Thoracic aorta (tissue), 2 donors: Measurements from ENCODE around the gene TRIM38. TPM values are rescaled to one million over a fixed set of nuclear protein-coding genes. Genes with fewer than 3 reads are reported as not detected.

Experiments used
- ATAC-seq: fragments of 150-250 bp; one replicate; pipeline ENCODE4 v1.8.0; 2017; ENCODE audit warnings: low read depth; ENCODE audit not compliant: insufficient number of reproducible peaks, low FRiP score
- DNase-seq: peaks from one replicate; pipeline ENCODE4 v3.0.0-alpha.2; 2020; ENCODE audit warnings: low spot score
- H3K27ac ChIP-seq, 2 donors: fragments of 200-600 bp; sonication (generic); 1 replicate in 1 of 2; 2 replicates in 1 of 2; pipeline ENCODE4 v1.5.1; 2016; ENCODE audit warnings: mild to moderate bottlenecking in 2 of 2, moderate library complexity in 2 of 2
- H3K27me3 ChIP-seq: fragments of 200-600 bp; sonication (generic); replicated peaks from 2 replicates; pipeline ENCODE4 v1.6.0; 2016; ENCODE audit warnings: mild to moderate bottlenecking; ENCODE audit not compliant: insufficient read depth
- H3K36me3 ChIP-seq: fragments of 200-600 bp; sonication (generic); one replicate; pipeline ENCODE4 v1.5.1; 2016
- H3K4me1 ChIP-seq, 2 donors: fragments of 200-600 bp; sonication (generic); 1 replicate in 1 of 2; 2 replicates in 1 of 2; pipeline versions ENCODE4 v1.5.1 to v1.6.0; 2016; ENCODE audit warnings: low read depth in 2 of 2, mild to moderate bottlenecking in 1 of 2; ENCODE audit not compliant: control insufficient read depth in 1 of 2
- H3K4me3 ChIP-seq: fragments of 200-600 bp; sonication (generic); 2 replicates; pipeline ENCODE4 v1.5.1; 2016; ENCODE audit warnings: mild to moderate bottlenecking
- H3K9me3 ChIP-seq: fragments of 200-600 bp; sonication (generic); 2 replicates; pipeline ENCODE4 v1.5.1; 2016
- CTCF ChIP-seq: fragments of 200-600 bp; sonication (generic); IDR thresholded peaks from one replicate; pipeline ENCODE4 v1.5.1; 2019; ENCODE audit warnings: antibody characterized with exemption
- total RNA-seq, 2 donors: library from RNA; depleted of rRNA; stranded (reverse); fragments of >200 nt; gene quantifications; one replicate each; pipeline versions ENCODE4 v1.1.0 to v1.2.3, GENCODE V29; 2016

The TRIM38 gene
- total RNA-seq, 2 donors from 2014 or later: 19.5 to 25.1 TPM

DNA sequence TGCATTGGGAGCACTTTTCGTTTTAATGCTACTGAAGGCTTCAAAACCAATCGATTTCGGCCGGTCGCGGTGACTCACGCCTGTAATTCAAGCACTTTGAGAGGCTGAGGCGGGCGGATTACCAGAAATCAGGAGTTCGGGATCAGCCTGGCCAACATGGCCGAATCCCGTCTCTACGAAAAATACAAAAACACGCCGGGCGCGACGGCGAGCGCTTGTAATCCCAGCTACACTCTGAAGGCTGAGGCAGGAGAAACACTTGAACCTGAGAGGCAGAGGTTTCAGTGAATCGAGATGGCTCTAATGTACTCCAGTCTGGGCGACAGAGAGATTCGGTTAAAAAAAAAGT, 58.4 kb downstream of the TRIM38 start:
- H3K4me1 ChIP-seq: peaks cover 14 to 28% of the 10 kb centered on the region in 2 donors
- peak overlapping the region; percentile 84 for H3K4me3 ChIP-seq
- no peak for TF ChIP-seq CTCF
- ATAC-seq (no peak), DNase-seq (no peak)
- peak overlapping the region; percentile 96 to 98 for H3K27ac ChIP-seq
- no peaks in the 10 kb centered on the region for H3K36me3 ChIP-seq
- no peaks in the 10 kb centered on the region for H3K27me3 ChIP-seq
- H3K9me3 ChIP-seq: no peaks in the 10 kb centered on the region

DNA sequence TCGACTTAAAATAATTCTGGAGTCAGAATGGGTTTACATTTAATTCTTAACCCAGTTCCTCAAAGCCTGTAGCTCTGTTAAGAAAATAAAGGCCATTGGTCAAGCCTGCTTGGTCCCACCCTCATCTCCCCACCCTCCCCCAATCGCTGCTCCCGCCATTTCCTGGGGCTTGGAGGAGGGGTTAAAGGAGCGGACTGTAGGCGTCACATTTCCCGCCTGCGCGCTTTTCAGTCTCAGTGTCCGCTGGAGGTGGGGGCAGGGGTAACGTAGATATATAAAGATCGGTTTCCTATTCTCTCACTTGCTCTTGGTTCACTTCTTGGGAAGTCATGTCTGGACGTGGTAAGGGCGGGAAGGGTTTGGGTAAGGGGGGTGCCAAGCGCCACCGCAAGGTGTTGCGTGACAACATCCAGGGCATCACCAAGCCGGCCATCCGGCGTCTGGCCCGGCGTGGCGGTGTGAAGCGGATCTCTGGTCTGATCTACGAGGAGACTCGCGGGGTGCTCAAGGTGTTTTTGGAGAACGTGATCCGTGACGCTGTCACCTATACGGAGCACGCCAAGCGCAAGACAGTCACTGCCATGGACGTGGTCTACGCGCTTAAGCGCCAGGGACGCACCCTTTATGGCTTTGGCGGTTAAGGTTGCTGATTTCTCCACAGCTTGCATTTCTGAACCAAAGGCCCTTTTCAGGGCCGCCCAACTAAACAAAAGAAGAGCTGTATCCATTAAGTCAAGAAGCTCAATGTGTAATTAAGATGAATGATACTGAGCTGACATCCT, 58.9 kb downstream of the TRIM38 start:
- ATAC-seq (peak; percentile 59), DNase-seq (peak; percentile 74)
- no peak for TF ChIP-seq CTCF
- H3K27ac ChIP-seq: peak overlapping the region; percentile 96 to 98
- no peaks in the 10 kb centered on the region for H3K36me3 ChIP-seq
- H3K4me3 ChIP-seq: peak overlapping the region; percentile 84
- H3K9me3 ChIP-seq: no peaks in the 10 kb centered on the region
- H3K27me3 ChIP-seq: no peaks in the 10 kb centered on the region
- peaks cover 14 to 25% of the 10 kb centered on the region in 2 donors for H3K4me1 ChIP-seq

GRCh38 chr6:26022132-26022472, 59.5 kb downstream of the TRIM38 start:
- no peak for DNase-seq

DNA sequence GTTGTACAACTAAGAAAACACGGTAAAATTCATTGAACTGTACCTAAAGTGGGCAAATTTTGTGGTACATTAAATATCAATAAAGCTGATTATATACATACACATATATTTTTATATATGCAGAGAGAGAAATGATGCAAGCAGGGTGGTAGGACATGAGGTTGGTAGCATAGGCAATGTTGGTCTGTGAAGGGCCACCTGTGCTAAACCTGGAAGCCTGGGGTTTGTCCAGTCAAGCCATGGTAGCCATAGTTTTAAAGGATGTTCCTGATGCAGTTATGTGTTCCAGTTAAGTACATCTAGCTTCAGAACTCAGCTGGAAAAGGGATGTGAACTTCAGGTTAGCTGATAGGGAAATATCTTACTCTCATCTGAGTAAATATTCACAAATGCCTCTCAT, 60.1 kb downstream of the TRIM38 start:
- Histone ChIP-seq H3K9me3 (no peaks in the 10 kb centered on the region), H3K36me3 (no peaks in the 10 kb centered on the region), H3K4me3 (no peak overlapping the region), H3K27me3 (no peaks in the 10 kb centered on the region), H3K27ac (peak overlapping the region in 1 of 2 donors; percentile 96), H3K4me1 (peaks cover 16 to 24% of the 10 kb centered on the region in 2 donors)
- no peak for DNase-seq
- ATAC-seq: no peak
- no peak for TF ChIP-seq CTCF

More at GRCh38 chr6:26022132-26022472, 59.5 kb downstream of the TRIM38 start:
- Histone ChIP-seq H3K27ac (peak overlapping the region; percentile 96 to 98), H3K4me3 (peak overlapping the region; percentile 84), H3K4me1 (peaks cover 14 to 22% of the 10 kb centered on the region in 2 donors), H3K27me3 (no peaks in the 10 kb centered on the region), H3K36me3 (no peaks in the 10 kb centered on the region), H3K9me3 (no peaks in the 10 kb centered on the region)
- ATAC-seq: no peak
- TF ChIP-seq CTCF: no peak

DNA sequence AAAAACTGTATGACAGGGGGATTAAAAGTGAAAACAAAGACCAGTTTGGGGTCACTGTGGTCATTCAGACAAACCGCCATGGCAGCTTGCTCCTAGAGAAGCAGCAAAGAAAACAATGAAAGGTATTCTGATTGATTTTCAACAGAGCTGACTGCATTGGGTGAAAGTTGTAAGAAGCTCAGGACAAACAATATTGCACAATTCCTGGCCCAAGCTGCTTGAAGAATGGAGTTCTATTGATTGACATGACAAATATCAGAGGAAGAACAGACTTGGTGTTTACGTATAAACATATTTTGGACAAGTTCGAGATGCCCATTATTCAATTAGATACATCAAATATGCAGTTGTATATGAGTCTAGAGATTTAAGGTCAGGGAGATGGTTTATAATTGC, 62.0 kb downstream of the TRIM38 start:
- no peaks in the 10 kb centered on the region for H3K27me3 ChIP-seq
- DNase-seq (no peak), ATAC-seq (no peak)
- H3K9me3 ChIP-seq: no peaks in the 10 kb centered on the region
- H3K36me3 ChIP-seq: no peaks in the 10 kb centered on the region
- H3K4me1 ChIP-seq: peaks cover 16 to 23% of the 10 kb centered on the region in 2 donors
- H3K4me3 ChIP-seq: no peak overlapping the region
- no peak for TF ChIP-seq CTCF
- H3K27ac ChIP-seq: peak overlapping the region; percentile 78 to 98
